ENCODE data around the gene LSM2. TPM values are rescaled to one million over a fixed set of nuclear protein-coding genes. Genes with fewer than 3 reads are reported as not detected.

The LSM2 gene
- total RNA-seq, 4 donors from 2014 or later, result 23.5 to 43.0 (median 34.8) TPM

GRCh38 chr6:31749301-31750036, 57.3 kb downstream of the LSM2 start:
- 80 to 88% methylated on average over 4 to 8 of the region's 8 CpGs for WGBS, 2 donors (ENCODE audit: low coverage in 1 of 2)
- no peak overlapping the region for H3K4me3 ChIP-seq
- H3K27me3 ChIP-seq, result no peaks in the 10 kb centered on the region
- no peak for TF ChIP-seq POLR2A (IDR thresholded peaks at IDR 0.05)
- no peak for TF ChIP-seq CTCF (IDR thresholded peaks at IDR 0.05)
- TF ChIP-seq EP300 (IDR thresholded peaks at IDR 0.05; ENCODE audit: low read depth), result no peak
- TF ChIP-seq POLR2AphosphoS5 (IDR thresholded peaks at IDR 0.05), result no peak
- H3K9me3 ChIP-seq, result no peaks in the 10 kb centered on the region
- H3K36me3 ChIP-seq, result no peaks in the 10 kb centered on the region
- DNase-seq, result no peak
- no peak overlapping the region for H3K27ac ChIP-seq
- in situ Hi-C loops (cut with MboI; ENCODE audit: low pct_ligation_motif_present in 1 of 4, low pct_unique_long_range_greater_than_20kb in 1 of 4, low sequenced_read_pairs in 3 of 4) (no loop called here), intact Hi-C loops (cut with DNase I; ENCODE audit: low total_unique reads) (loop anchor here (1.0 kb wide), 1 partner anchor 29 kb away; no protein-coding TSS in a partner anchor)
- peaks cover 0 to 5% (median 0%) of the 10 kb centered on the region in 4 donors for H3K4me1 ChIP-seq

Small RNAs within 50 kb of the gene (small RNA-seq; reads per million reads assigned to genes)
- gene MSH5-SAPCD1 (0 reads per million in 4 donors), gene RF00019 (0 reads per million in 4 donors), gene RNU6-850P (0 reads per million in 4 donors), gene SAPCD1 (0 reads per million in 4 donors), gene SNORD48 (811 to 2,666 (median 1,564) reads per million in 4 donors), gene SNORD52 (0 reads per million in 4 donors)

Other genes starting within 250 kb of the LSM2 start
- gene LTA, start 234.7 kb downstream of the LSM2 start, total RNA-seq, result not detected
- 1 to 10 TPM in 1 of 4 donors, under 1 TPM in 1, not detected in 2; 0.41 to 1.1 TPM for gene TNF, start 231.4 kb downstream of the LSM2 start, total RNA-seq
- 10 to 100 TPM in 1 of 4 donors, 1 to 10 TPM in 1, not detected in 2; 7.6 to 34.8 TPM for gene LTB, start 224.5 kb downstream of the LSM2 start, total RNA-seq
- gene LST1, start 220.7 kb downstream of the LSM2 start, total RNA-seq, result 1 to 10 TPM in 3 of 4 donors, not detected in 1; 1.1 to 7.6 (median 1.9) TPM
- not detected for gene NCR3, start 214.0 kb downstream of the LSM2 start, total RNA-seq
- 10 to 100 TPM in 2 of 4 donors, 1 to 10 TPM in 1, not detected in 1; 9.4 to 19.5 (median 17.3) TPM for gene AIF1, start 191.7 kb downstream of the LSM2 start, total RNA-seq
- 100 to 1,000 TPM in 1 of 4 donors, 10 to 100 TPM in 3; 63.9 to 138 (median 85.8) TPM for gene PRRC2A, start 186.3 kb downstream of the LSM2 start, total RNA-seq
- 100 to 1,000 TPM; 221 to 310 (median 231) TPM for gene BAG6, start 154.3 kb downstream of the LSM2 start, total RNA-seq
- 1 to 10 TPM in 2 of 4 donors, not detected in 2; 2.2 to 5.5 TPM for gene APOM, start 151.1 kb downstream of the LSM2 start, total RNA-seq
- 10 to 100 TPM; 18.7 to 45.7 (median 25.2) TPM for gene C6orf47, start 146.2 kb downstream of the LSM2 start, total RNA-seq
- 10 to 100 TPM in 3 of 4 donors, 1 to 10 TPM in 1; 2.4 to 32.9 (median 23.2) TPM for gene GPANK1, start 142.0 kb downstream of the LSM2 start, total RNA-seq
- 100 to 1,000 TPM; 182 to 231 (median 210) TPM for gene CSNK2B, start 140.9 kb downstream of the LSM2 start, total RNA-seq
- 10 to 100 TPM in 2 of 4 donors, 1 to 10 TPM in 2; 2.4 to 21.3 (median 10.3) TPM for gene LY6G5B, start 137.0 kb downstream of the LSM2 start, total RNA-seq
- gene LY6G5C, start 125.9 kb downstream of the LSM2 start, total RNA-seq, result 1 to 10 TPM in 1 of 4 donors, under 1 TPM in 1, not detected in 2; 0.95 to 2.2 TPM
- 10 to 100 TPM; 45.4 to 72.8 (median 67.4) TPM for gene ABHD16A, start 103.6 kb downstream of the LSM2 start, total RNA-seq
- not detected for gene LY6G6F, start 100.1 kb downstream of the LSM2 start, total RNA-seq
- gene LY6G6D, start 91.6 kb downstream of the LSM2 start, total RNA-seq, result not detected
- not detected for gene LY6G6C, start 85.2 kb downstream of the LSM2 start, total RNA-seq
- gene MPIG6B, start 83.6 kb downstream of the LSM2 start, total RNA-seq, result under 1 TPM in 1 of 4 donors, not detected in 3; 0.16 TPM
- 100 to 1,000 TPM in 3 of 4 donors, 10 to 100 TPM in 1; 78.3 to 148 (median 107) TPM for gene DDAH2, start 77.7 kb downstream of the LSM2 start, total RNA-seq
- 100 to 1,000 TPM; 253 to 375 (median 362) TPM for gene CLIC1, start 70.4 kb downstream of the LSM2 start, total RNA-seq
- 100 to 1,000 TPM in 1 of 4 donors, 10 to 100 TPM in 3; 16.5 to 159 (median 43.9) TPM for gene MSH5, start 67.0 kb downstream of the LSM2 start, total RNA-seq
- 10 to 100 TPM in 1 of 4 donors, 1 to 10 TPM in 1, not detected in 2; 3.3 to 11.1 TPM for gene SAPCD1, start 44.3 kb downstream of the LSM2 start, total RNA-seq
- gene VWA7, start 29.6 kb downstream of the LSM2 start, total RNA-seq, result 10 to 100 TPM in 2 of 4 donors, 1 to 10 TPM in 2; 7.6 to 22.1 (median 9.6) TPM
- gene VARS1, start 11.2 kb downstream of the LSM2 start, total RNA-seq, result 10 to 100 TPM; 18.0 to 54.7 (median 31.1) TPM
- gene HSPA1L, start 8.3 kb upstream of the LSM2 start, total RNA-seq, result under 1 TPM in 2 of 4 donors, not detected in 2; 0.64 to 0.68 TPM
- 100 to 1,000 TPM; 192 to 247 (median 221) TPM for gene HSPA1A, start 8.6 kb upstream of the LSM2 start, total RNA-seq
- gene HSPA1B, start 20.8 kb upstream of the LSM2 start, total RNA-seq, result 100 to 1,000 TPM; 104 to 471 (median 278) TPM
- gene NEU1, start 55.9 kb upstream of the LSM2 start, total RNA-seq, result 10 to 100 TPM; 21.1 to 88.7 (median 65.4) TPM
- gene SLC44A4, start 72.0 kb upstream of the LSM2 start, total RNA-seq, result 100 to 1,000 TPM; 149 to 734 (median 395) TPM
- 10 to 100 TPM; 25.9 to 33.3 (median 27.9) TPM for gene EHMT2, start 90.7 kb upstream of the LSM2 start, total RNA-seq
- gene ZBTB12, start 95.1 kb upstream of the LSM2 start, total RNA-seq, result 1 to 10 TPM in 1 of 4 donors, under 1 TPM in 3; 0.14 to 1.3 (median 0.77) TPM
- gene C2, start 120.8 kb upstream of the LSM2 start, total RNA-seq, result 1 to 10 TPM; 4.6 to 9.4 (median 7.5) TPM
- 10 to 100 TPM in 3 of 4 donors, 1 to 10 TPM in 1; 9.0 to 59.7 (median 39.6) TPM for gene CFB, start 139.1 kb upstream of the LSM2 start, total RNA-seq
- gene NELFE, start 152.0 kb upstream of the LSM2 start, total RNA-seq, result 100 to 1,000 TPM in 1 of 4 donors, 10 to 100 TPM in 3; 59.2 to 114 (median 88.0) TPM
- 100 to 1,000 TPM in 1 of 4 donors, 10 to 100 TPM in 3; 52.8 to 173 (median 71.3) TPM for gene SKIC2, start 152.2 kb upstream of the LSM2 start, total RNA-seq
- 10 to 100 TPM; 17.5 to 29.9 (median 20.9) TPM for gene DXO, start 165.2 kb upstream of the LSM2 start, total RNA-seq
- gene C4A, start 175.1 kb upstream of the LSM2 start, total RNA-seq, result 100 to 1,000 TPM in 1 of 4 donors, 10 to 100 TPM in 3; 16.9 to 210 (median 33.6) TPM
- gene C4B, start 207.8 kb upstream of the LSM2 start, total RNA-seq, result 100 to 1,000 TPM in 1 of 4 donors, 10 to 100 TPM in 3; 20.3 to 137 (median 64.0) TPM
- gene CYP21A2, start 231.4 kb upstream of the LSM2 start, total RNA-seq, result under 1 TPM in 3 of 4 donors, not detected in 1; 0.27 to 0.64 (median 0.40) TPM

All from transverse colon (tissue), 4 donors.